Kidney glomerular epithelial cell (primary cell): Measurements from ENCODE around the gene DUSP22.

Experiments
- DNase-seq: peaks from one replicate; lab custom pipeline; 2025; lab: John Stamatoyannopoulos, UW

Gene DUSP22

GRCh38 chr6:380234-381218 is 88.2 kb downstream of the DUSP22 start:
- DNase-seq = no peak

DNA sequence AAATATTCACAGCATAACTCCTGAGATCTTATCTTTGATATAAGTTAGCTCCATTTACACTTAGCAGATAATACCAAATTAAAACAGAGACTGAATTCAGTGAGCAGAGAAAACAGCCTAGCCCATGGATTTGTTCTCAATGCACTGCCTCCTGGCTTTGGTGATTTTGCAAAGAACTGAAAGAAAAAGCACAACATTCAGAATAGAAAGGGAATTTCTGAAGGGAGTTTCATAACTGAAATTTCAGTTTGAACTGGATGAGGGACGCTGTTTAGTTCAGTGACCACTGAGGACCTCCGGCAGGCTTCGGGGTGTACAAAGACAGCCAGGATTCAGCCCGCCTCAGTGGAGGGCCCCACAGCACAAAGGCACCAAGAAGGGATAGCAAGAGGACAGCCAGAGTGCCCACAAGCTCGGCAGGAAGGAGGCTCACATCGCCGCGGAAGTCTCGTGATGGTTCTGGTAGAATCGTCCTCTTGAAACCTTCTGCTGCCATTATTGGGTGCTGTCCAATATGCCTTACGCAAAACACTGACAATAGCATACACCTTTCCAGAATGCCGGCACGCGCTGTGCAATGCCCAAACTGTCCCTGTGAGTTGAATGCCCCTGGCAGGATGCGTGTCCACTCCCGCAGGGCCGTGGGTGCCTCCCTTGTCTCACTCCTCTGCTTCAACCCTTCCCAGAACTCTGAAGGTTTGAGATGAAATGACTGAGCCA is 89.6 kb downstream of the DUSP22 start:
- DNase-seq = no peak

DNA sequence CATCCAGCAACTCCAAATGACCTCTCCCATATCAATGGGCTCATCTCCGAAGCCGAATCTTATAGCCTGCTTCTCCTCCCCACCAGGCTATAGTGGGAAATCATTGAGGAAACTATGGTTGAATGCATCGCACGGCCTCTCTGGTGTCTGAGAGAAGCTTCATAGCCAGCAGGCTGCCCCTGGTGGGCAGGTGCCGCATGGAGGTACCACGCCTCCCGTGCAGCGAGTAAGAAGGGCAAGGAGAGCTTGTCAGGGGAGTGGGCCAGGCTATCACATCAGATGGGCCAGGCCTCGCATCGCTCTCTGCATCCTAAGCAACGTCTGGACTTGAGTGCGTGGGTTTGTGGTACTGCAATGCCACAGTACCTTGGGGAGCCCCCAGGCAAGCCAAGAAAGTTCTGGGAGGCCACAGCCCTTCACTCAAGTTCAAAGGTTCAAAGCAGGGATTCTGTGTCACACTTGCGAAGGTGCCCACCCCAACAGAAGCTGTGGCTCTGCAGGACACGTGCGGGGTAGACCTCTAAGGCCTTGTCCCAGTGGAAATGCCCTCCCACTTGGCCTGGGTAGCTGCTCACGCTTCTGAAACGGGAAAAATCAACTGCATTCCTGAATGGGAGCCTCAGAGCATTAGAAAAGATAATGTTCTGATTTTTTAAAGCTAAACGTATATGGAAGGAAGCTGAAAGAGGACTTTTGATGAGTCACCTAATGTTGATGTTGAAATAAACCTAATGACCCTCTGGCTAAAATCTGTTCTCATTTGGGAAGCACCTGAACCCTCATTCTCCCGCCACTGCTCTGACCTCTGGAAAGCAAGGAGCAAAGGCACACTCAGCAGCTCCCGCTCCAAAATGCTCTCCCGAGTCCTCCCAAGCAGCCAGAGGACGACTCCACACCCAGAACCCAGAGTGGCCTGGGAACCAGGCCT is 90.9 kb downstream of the DUSP22 start:
- no peak for DNase-seq

DNA sequence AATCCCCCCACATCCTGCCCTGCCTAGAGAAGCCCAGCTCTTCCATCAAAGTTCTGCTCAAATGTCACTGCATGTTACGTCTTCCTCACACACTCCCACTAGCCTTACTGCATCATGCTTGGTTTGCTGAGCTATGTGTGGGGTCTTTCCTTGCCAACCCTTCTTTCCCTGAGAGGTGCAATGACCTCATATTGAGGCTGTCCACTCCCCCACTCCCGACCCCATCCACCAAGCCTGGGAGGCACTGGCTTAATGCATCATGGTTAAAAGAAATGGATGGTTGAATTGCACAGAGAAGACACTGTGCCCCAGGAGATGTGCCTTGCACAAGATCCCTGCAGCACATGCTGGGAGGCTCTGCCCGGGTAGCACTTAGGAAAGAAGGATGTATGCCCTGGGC is 91.6 kb downstream of the DUSP22 start:
- DNase-seq = no peak

DNA sequence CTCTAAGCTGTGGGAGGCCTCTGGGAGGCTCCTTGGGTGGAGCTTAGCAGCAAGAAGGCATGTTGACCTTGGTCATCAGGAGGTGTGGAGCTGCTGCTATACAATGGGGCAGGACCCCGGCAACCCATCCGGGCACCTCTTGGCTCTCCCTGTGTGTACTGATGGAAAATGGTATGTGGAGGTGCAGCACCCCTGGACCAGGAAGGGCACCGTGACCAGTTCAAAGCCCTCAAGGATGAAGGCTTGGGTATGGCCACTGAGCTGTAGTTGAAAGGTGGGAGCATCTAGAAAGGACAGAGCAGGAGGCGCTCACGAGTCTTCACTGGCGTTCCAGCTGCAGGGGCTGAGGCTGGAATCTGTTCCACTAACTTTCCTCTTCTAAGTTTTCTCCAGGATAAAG is 92.6 kb downstream of the DUSP22 start:
- no peak for DNase-seq

- DNase-seq = no peak
Observed at GRCh38 chr6:385614-386013, 93.3 kb downstream of the DUSP22 start.

DNA sequence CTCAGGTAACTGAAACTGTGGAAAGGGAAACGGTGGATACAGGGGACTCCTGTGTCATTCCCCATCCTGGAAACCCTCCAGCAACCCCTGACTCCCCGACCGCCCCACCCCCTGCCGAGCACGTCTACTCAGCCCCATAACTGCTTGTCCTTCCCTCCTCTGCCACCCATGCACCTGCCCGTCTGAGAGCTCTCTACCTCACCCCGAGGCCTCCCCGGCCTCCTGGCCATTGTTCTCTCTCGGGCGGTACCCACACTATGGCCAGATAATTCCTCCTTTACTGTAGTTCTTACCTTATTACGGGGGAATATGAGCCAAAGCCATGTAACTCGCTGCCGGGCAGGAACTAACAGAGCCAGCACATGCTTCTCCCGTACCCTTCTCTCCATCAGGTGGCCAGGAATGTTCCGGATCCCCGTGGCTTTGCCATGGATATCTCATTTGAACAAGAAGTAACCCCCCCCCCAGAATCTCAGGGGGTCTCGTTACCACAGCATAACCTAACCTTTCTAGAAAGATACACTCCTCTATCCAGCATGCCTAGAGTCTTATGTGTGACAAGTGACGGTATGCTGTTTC is 94.5 kb downstream of the DUSP22 start:
- DNase-seq = no peak

GRCh38 chr6:387293-387741 is 95.0 kb downstream of the DUSP22 start:
- no peak for DNase-seq

DNA sequence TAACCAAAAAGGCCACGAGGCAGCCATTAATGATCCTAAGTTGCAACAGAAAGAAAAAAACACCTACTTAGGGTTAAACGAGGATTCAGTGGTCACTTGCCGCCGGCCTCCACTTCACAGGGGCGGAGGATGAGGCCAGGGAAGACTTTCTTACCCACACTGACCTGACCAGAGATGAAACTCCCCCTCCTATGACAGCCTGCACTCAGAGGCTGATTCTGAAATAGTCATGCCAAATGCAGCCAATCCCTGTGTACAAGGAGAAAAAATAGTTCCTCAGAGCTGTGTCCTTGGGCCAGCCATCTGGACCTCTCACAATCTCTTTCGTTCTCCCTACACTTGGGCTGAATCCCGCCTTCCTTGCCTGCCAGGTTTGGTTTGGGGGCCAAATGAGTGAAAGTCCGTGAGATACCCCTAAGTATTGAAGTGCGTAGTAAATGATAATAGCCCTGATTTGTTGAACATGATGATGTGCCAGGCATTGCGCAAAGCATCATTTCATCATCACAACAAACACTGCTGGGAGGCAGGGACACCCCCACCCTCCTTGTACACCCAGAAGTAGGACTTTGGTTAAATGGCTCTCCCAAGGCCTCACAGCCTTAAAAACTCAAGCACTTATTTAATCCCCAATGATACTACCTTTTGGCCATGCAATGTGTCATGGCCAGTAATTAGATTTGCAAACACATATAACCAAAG is 96.1 kb downstream of the DUSP22 start:
- DNase-seq = no peak

DNA sequence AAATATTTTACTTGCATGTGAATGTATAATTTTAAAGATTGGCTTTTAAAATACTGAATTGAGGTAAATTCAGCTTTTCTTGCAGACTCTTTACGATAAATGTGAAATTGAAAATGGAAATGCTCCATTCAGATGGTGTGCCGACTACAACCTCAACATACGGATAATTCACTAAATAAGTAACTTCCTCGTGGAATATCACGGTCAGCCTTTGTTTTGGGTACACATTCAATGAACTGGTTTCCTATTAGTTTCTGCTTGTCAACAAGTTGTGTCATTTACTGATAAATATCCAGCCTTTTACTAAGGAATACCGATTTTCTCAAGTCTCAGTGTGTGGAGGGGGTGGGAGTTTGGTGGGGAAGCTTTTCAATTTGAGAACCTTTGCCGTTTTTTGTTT is 96.9 kb downstream of the DUSP22 start:
- no peak for DNase-seq

GRCh38 chr6:389622-390021 is 97.3 kb downstream of the DUSP22 start:
- no peak for DNase-seq

DNA sequence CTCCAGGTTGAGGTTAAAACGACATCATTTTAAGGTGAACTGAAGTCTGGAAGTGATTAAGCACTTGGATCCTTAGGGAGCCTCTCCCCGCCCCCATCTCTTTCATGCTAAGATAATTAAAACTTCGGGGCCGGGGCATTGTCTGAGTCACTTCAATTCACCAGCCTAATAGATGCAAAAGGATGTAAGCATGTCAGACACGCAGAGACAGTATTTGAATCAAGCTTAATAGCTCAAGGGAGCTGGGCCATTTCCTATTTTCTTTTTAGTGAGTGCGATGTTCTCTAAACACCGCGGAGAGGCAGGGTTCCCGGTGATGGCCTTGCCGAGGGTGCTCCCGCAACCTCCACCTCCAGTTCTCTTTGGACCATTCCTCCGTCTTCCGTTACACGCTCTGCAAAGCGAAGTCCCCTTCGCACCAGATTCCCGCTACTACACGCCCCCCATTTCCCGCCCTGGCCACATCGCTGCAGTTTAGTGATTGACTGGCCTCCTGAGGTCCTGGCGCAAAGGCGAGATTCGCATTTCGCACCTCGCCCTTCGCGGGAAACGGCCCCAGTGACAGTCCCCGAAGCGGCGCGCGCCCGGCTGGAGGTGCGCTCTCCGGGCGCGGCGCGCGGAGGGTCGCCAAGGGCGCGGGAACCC is 98.7 kb downstream of the DUSP22 start:
- no peak for DNase-seq

DNA sequence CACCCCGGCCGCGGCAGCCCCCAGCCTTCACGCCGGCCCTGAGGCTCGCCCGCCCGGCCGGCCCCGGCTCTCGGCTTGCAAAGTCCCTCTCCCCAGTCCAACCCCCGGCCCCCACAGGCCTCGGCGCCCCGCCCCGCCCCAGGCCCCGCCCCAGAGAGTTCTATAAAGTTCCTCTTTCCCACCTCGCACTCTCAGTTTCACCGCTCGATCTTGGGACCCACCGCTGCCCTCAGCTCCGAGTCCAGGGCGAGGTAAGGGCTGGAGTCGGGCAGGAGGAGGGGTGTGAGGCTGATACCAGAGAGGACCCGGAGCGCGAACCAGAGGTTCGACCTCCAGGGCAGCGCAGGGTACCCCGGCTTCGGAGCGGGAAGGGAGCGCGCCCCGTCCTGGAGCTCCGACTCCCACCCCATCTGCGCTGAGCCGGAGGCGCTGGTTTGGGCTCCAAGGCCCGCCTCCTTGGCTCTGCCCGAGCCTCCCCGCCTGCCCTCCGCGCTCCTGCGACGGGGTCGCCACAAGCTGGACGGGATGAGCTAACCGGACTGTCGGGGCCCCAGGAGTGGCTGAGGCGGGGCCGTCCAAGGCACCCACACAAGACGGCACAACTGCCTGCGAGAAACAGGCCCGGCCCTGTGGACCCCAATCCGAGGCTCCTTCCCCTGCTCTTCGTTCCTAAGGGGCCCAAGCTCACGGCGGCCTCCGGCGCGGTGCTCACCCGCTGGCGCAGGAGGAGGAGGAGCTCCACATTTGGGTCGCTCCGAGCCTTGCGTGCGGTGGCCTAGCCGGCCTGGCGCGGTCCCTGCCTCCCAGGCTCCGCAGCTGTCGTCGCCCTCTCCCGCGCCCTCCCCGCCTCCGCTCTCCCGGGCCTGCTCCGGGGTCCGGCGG is 99.5 kb downstream of the DUSP22 start, which contains the start of gene IRF4:
Gene IRF4, plus strand, starts transcription at position 194 of the 882 bp plus-strand sequence. CDS start 1,401 bp downstream, outside the sequence.
- no peak for DNase-seq

- no peak for DNase-seq
Observed at GRCh38 chr6:392441-393390, 100.4 kb downstream of the DUSP22 start.

- no peak for DNase-seq
Observed at GRCh38 chr6:393391-394221, 101.3 kb downstream of the DUSP22 start.

GRCh38 chr6:394641-395289 is 102.5 kb downstream of the DUSP22 start:
- DNase-seq = no peak
